Measurements from ENCODE around the gene ABHD4. TPM values are rescaled to one million over a fixed set of nuclear protein-coding genes. Genes with fewer than 3 reads are reported as not detected.
"Not testable (repeated sequence)": the region's sequence is repeated elsewhere in the genome, so short reads cannot be mapped to it uniquely, and the experiment has no call there.

ABHD4 gene
- total RNA-seq, 1 donor from 2014 or later, result 30.3 TPM

DNA sequence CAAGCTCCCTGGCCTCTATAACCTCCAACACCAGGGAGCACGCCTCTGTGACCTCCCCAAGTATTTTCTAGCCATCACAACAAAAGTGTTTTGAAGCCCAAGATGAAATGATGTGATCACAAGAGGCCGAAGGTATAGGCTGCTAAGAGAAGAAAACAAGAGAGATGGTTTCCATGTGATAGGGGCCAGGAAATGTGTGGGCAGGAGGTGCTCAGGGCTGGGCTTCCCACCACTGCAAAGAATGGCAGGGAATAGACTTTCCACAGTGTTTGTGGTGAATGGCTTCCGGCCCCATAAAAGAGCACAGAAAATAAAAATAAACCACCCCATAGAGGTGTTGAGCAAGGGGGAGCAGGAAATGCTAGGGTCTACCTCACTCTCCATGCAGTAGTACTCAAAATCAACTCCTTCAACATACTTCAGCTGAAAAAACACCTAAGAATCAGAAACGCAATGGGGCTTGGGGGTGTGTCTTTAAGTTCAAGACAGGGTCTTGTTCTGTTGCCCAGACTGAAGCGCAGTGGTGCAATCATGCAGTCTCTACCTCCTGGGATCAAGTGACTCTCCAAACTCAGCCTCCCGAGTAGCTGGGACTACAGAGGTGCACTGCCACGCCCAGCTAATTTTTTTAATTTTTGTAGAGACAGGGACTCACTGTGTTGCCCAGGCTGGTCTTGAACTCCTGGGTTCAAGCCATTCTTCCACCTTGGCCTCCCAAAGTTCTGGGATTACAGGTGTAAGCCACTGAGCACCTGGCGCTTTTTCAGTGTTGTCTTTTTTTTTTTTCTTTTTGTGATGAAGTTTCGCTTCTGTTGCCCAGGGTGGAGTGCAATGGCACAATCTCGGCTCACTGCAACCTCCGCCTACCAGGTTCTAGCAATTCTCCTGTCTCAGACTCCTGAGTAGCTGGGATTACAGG, 36.2 kb upstream of the ABHD4 start:
- no peak for DNase-seq (ENCODE audit: low read depth)

DNA sequence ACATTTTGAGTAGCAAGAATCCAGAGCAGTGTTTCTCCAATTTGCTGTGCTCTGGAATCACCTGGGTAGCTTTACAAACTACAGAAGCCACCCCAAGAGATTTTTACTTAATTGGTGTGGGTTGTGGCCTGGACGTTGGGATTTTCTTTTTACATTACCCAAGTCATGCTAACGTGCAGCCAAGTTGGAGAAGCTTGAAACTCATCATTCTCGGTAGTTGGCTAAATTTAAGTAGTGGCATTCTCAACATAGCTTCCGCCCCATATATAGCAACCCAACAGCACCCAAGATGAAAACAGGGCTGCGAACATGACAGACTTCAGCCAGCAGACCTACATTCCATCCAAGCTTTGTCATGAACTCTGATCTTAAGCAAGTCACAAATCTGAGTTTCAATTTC, 34.1 kb upstream of the ABHD4 start:
- DNase-seq (ENCODE audit: low read depth), result no peak

DNA sequence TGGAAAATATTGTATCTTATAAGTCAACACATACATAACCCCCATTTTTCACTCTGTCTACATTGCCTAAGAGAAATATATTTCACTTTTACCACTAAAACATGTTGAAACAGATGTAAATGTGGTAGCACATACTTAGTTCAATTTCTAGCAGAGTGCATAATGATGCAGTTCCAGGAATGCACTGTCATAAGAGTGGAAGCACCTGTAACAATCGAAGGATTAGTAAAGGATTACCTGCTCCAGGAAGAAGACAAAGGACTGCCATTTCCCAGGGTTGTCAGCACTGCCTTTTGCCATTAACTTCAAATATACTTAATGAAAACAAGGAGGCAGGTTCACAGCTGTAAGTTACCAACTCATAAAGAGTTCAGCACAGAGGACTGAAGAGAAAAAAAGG, 33.6 kb upstream of the ABHD4 start:
- no peak for DNase-seq (ENCODE audit: low read depth)

DNA sequence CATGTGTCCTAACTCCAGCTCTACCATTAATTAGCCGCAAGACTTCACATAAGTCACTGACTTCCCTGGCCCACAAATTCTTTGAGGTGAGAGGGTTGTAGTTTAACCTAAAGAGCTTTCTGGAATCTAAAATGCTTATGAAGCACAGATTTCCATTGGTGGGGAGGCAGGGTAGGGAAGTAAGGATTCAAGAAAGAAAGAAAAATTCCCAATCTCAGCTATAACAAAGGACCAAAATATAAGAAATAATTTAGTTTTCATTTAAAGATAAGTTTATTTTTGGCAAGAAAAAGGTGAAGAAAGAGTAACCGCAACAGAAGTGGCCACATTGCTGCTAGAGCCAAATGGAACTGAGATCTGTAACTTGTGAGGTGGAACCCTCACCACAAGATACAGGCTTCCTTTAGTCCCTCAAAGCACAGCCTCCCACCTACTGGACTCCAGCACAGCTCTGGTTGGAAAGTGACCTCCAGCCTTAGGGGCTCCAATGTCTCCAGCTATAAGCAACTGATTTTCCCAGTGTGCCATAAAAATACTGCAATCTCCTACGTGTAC, 32.6 kb upstream of the ABHD4 start:
- DNase-seq (ENCODE audit: low read depth), result peak; percentile 63

DNA sequence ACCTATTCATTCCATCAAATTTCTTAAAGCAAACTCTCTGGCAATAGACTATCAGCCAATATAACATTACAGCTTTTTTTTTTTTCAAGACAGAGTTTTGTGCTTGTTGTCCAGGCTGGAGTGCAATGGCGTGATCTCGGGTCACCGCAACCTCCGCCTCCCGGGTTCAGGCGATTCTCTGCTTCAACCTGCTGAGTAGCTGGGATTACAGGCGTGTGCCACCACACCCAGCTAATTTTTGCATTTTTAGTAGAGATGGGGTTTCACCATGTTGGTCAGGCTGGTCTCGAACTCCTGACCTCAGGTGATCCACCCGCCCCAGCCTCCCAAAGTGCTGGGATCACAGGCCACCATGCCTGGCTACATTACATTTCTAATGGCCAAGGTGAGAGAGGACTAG, 31.8 kb upstream of the ABHD4 start:
- not testable (repeated sequence) for DNase-seq (ENCODE audit: low read depth)

DNA sequence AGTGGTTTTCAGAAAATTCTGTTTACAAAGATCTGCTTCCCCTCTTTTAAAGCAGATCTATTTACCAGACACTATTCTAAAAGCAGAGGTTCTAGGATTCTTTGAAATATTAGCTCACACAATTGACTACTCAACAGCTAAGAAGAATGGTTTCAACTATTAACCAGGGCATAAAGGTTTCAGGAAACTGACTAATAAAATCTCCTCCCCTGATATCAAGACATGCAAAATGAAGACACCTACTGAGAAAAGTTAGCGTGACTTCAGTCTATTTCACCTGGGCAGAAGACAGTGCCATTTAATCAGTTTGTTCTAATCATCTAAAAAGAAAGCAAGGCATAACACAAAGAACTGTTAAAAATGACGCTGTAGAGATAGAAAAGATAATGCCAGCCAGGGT, 31.3 kb upstream of the ABHD4 start:
- peak; percentile 37 for DNase-seq (ENCODE audit: low read depth)

DNA sequence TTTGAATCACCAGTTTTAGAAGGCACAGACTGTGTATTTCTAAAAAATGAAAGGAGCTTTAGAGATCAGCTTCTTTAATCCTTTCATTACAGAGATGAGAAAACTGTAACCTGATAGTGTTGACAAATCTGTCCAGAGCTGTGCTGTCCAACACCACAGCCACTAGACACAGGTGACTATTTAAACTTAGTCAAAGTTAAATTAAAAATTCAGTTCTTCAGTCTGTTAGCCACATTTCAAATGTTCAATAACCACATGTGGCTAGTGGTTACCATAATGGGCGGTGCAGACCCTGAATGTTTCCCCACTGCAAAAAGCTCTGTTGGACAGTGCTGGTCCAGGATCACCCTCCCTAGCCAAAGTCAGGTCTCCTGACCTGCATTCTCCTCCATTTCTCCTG, 30.7 kb upstream of the ABHD4 start:
- DNase-seq (ENCODE audit: low read depth), result no peak

DNA sequence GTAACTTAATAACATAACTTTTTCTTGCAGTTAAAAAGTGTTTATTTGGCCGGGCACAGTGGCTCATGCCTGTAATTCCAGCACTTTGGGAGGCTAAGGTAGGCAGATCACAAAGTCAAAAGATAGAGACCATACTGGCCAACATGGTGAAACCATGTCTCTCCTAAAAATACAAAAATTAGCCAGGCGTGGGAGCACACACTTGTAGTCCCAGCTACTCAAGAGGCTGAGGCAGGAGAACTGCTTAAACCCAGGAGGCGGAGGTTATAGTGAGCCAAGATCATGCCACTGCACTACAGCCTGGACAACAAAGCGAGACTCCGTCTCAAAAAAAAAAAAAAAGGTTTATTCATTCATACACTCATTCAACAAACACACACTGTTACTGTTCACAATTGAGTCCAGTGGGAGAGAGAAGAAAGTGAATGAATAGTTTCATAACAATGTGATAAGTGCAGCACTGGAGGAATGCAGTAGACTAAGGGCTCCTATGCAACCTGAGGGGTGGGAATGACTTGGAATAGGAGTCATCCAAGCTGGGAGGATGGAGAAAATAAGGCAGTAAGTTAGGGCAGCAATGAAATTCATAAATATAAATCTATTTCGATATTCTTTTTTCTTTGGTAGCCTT, 28.9 kb upstream of the ABHD4 start:
- DNase-seq (ENCODE audit: low read depth), result no peak

DNA sequence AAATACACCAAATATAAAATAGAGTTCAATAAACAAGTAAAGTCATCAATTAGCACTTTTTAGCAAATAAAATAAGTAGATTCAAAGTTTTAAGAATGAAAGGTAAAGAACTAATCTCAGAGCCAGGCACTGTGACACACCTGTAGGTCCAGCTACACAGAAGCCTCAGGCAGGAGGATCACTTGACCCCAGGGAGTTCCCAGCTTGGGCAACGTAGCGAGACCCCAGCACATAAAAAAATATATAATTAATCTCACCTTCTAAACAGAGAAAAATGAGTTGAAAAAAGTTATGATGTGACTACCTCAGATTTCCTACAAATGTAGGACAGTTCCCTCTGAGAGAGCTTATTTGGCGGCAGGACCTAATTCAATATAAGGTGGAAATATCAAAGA, 28.4 kb upstream of the ABHD4 start:
- DNase-seq (ENCODE audit: low read depth), result no peak

DNA sequence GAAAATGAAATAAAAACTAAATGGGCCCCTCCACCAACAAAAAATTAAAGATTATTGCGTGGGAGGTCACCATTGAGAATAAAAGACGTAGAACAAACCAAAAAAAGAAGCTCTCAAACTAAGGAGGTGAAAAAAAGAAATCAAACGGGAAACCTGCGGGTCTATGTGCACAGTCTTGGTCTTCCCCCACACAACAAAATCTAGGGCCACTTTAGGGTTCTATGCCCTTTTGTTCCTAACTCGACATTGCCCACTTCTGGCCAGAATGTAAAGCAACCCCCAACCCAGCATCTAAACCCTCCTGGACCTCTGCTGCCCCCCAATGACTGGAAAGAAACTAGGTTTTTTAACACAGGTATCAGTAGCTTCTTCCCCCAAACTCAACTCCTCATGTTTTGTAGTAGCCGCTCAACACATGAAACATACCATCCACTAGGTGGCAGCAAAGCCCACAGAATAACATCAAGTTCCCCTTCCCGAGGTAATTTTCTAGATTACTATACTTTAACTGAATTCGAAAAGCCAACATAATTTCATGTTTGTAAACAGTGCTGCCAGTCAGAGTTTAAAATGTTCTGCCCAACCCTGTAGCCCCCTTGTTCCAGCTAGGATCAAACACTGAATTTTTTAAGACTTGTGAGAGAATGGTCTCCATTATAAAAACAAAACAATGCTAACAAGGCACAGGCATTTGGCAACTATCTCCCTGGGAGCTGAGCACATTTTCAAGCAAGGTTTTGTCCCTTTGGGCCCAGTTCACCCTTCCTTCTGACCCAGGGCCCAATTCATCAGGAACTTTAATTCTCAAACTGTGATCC, 27.8 kb upstream of the ABHD4 start:
- peak; percentile 78 for DNase-seq (ENCODE audit: low read depth)

DNA sequence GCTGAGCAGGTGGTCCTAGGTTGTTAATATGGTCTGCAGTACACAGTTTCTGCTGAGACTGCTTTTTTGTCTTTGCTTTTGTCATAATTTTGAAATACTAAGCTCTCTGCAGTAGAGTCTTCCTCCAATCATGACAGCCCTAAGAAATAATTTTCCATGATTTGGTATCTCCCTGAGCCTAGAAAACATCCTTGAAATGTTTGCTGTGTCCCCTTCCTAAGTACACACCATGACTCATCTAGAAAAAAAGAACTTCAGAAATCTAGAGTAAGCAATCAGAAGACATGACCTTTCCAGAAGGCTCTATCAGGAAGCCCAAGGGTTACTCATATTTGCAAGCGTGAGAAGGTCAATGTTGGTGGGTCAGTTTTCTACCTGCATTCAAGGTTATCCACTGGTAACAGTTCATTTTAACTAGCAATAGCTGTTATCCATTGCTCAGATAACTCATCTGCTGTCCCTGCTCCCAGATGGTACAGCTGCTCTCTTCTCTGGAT, 25.5 kb upstream of the ABHD4 start:
- no peak for DNase-seq (ENCODE audit: low read depth)

DNA sequence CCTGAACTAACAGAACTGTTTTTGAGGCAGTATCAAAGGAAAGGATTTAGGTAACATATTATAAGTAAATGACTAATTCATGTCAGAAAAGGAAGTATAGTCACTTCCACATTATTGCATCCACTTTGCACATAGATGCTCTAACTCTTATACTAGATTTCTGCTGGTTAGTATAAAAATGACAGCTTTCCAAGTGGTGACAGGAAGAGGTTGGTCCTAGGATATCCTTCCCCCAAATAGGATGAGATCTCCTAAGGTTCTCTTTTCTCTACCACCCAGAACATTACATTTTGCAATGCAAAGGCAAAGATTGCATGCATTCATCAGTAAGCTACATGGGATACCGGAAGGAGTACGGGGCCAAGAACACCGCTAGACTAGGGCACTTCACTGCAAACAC, 24.3 kb upstream of the ABHD4 start:
- no peak for DNase-seq (ENCODE audit: low read depth)

DNA sequence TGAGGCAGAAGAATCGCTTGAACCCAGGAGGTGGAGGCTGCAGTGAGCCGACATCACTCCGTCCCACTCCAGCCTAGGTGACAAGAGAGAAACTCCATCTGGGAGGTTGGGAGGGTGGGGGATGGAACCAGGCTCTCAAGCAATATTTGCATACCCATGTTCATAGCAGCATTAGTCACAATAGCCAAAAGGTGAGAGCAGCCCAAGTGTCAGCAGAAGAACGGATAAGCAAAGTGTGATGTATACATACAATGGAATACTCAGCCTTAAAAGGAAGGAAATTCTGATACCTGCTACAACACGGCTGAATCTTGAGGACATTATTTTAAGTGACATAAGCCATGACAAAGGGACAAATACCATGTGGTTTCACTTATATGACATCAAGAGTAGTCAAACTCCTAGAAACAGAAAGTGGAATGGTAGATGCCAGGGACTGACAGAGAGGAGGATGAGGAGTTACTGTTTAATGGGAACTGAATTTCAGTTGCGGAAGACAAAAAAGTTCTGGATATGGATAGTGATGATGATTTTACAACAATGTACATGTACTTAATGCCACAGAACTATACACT, 20.7 kb upstream of the ABHD4 start:
- DNase-seq (ENCODE audit: low read depth), result no peak

DNA sequence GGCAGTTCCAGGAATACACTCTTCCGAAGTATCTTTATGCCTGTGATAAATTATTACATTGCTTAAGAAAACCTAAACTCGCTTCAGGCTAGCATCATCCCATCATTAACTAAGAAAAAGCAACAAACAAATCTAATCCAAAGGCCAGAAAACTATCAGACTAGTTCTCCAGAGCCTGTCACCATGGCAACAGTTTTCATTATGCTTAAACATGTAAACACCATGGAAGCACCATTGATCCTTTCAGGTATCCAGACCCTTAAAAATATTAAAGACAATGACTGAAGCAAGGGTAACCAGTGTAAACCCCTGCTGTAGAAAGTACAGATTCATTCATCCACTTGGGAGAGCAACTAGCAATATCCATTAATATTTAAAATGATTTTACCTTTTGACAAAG, 18.9 kb upstream of the ABHD4 start:
- DNase-seq (ENCODE audit: low read depth), result peak; percentile 33

DNA sequence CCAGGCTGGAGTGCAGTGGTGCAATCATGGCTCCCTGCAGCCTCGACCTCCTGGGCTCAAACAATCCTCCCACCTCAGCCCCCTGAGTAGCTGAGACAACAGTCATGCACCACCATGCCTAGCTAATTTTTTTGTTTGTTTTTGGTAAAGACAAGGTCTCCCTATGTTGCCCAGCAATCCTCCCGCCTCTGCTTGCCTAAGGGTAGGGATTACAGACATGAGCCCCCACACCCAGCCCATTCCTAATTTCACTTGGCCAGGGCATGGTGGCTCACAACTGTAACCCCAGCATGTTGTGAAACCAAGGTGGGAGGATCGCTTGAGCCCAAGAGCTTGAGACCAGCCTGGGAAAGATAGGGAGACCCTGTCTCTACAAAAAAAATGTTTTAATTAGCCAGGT, 18.2 kb upstream of the ABHD4 start:
- DNase-seq (ENCODE audit: low read depth), result no peak

DNA sequence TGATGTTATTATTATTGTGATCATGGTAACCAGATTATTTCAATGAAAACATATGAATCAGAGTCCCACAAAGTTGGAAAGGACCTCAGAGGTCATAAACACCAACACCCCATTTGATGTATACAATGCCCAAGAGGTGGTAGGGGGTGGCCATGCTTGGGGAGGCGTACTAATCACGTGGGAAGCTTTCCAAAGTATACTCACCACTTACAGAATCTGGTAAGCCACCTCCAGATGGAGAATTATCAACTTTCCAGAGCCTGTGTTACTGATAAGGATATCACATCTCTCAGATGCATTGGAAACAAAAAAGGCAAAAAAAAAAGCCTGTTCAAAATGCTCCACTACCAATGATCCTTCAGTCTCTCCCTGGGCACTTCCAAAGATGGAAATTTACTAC, 17.5 kb upstream of the ABHD4 start:
- no peak for DNase-seq (ENCODE audit: low read depth)

DNA sequence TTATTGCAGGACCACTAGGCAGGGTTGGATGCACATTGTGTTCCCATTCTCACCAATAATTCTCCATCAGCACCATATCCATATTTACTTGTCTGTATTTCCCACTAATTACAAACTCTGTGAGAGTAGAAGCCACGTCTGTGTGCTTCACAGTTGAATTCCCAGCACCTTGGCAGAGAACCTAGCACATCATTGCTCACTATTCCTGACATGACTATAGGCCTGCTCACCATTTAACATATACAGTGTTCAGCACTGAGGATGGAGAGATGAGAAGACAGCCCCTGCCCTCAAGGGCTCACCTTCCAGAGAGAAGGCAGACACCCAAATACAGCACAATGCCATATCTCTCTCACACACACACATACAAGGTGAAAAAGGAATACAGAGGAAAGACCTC, 14.1 kb upstream of the ABHD4 start:
- DNase-seq (ENCODE audit: low read depth), result no peak

DNA sequence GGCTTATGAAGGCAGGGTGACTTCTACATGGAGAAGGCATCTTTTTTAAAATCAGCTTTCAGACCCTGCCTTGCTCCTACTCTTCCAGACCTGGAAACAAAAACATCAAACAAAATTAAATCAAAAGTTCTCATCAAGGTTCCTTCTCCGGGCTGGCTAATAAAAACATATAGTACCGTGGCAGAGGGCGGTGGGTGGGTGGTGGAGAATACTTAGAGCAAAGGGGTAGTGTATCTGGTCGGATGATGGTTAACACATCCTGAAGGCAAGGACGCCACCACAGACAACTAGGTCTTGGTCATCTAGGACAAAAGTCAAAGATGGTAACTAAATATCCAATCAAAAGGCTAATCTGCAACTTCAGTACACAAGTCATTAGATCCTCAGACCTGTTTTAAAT, 10.9 kb upstream of the ABHD4 start:
- DNase-seq (ENCODE audit: low read depth), result no peak

DNA sequence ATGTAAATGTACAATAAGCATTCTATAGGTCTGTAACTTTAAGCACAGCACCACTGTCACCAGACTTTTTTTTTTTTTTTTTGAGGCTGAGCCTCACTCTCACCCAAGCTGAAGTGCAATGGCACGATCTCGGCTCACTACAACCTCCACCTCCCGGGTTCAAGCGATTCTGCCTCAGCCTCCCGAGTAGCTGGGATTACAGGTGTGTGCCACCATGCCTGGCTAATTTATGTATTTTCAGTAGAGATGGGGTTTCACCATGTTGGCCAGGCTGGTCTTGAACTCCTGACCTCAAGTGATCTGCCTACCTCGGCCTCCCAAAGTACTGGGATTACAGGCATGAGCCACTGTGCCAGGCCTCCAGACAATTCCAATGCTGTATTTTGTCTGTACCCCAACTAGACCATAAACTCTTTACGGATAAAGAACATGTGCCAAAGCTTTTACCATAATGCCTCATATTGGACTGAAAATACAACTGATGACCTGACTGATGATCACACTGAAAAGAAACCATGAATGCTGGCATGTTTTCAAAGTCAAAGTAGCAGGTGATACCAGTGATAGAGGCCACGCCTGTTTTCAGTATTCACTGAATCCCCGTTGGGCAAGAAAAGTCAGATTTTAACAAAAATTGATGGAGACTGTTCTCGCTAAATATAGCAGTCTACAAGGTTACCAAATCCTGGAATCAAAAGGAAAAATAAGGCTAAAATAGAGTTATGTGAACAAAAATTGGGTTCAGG, 10.2 kb upstream of the ABHD4 start:
- not testable (repeated sequence) for DNase-seq (ENCODE audit: low read depth)

DNA sequence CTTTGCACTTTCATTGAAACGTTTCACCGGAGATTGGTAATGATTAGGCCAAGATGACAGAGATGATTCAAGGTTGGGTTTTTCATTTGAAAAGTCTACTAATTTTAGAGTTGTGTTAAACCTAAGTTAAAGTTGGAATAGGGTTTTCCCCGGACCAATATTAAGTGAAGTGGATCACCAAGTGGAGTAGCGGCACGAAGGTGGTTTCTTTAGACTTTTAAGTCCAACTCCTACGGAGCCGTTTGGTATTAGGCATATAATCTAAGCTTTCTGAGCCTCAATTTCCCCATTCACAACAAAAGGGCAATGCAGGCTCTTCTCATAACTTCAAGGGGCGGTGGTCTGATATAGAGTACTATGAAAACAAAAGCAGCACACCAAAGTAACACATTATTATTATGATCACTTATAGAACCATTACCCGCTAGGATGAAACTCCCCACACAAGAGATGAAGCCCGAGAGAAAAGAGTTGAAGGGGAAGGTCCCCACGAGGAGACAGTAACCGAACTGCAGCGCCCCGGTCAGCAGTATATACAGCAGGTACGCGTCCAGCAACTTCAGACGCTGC, 9.5 kb upstream of the ABHD4 start:
- DNase-seq (ENCODE audit: low read depth), result no peak
